ENCODE data around the gene PLEKHO2. TPM values are rescaled to one million over a fixed set of nuclear protein-coding genes. Genes with fewer than 3 reads are reported as not detected.

PLEKHO2 gene
- total and polyA plus RNA-seq, 2 of the 13 experiments (the other 11 are each of a cell fraction or from before 2014, with no cell fraction given) = 3.8 to 4.8 TPM

- TF ChIP-seq MLXIP (CRISPR knock-in tag; IDR thresholded peaks at IDR 0.05; ENCODE audit: borderline replicate concordance) (no peak), NFKBIZ (CRISPR knock-in tag; IDR thresholded peaks at IDR 0.05) (no peak), ZBTB7B (CRISPR knock-in tag; IDR thresholded peaks at IDR 0.05) (no peak), ZNF235 (CRISPR knock-in tag; IDR thresholded peaks at IDR 0.05; ENCODE audit: borderline replicate concordance) (no peak), KLF12 (CRISPR knock-in tag; IDR thresholded peaks at IDR 0.05; ENCODE audit: borderline replicate concordance) (no peak), ZNF44 (CRISPR knock-in tag; IDR thresholded peaks at IDR 0.05) (no peak), PRPF4 (IDR thresholded peaks at IDR 0.05; ENCODE audit: low read depth, low read length, poor library complexity, severe bottlenecking) (no peak), FOXA1 (IDR thresholded peaks at IDR 0.05) (no peak), FOXA1 (CRISPR knock-in tag; IDR thresholded peaks at IDR 0.05) (0 out of 2 replicates have a peak, but pooled peaks have one; percentile 26), ZNF274 (CRISPR knock-in tag; IDR thresholded peaks at IDR 0.05) (no peak), SALL1 (CRISPR knock-in tag; IDR thresholded peaks at IDR 0.05) (no peak), ZNF569 (CRISPR knock-in tag; IDR thresholded peaks at IDR 0.05; ENCODE audit: borderline replicate concordance) (no peak), ZNF460 (CRISPR knock-in tag; IDR thresholded peaks at IDR 0.05; ENCODE audit: borderline replicate concordance) (no peak), ZC3H4 (CRISPR knock-in tag; IDR thresholded peaks at IDR 0.05; ENCODE audit: borderline replicate concordance) (no peak), TRIM22 (IDR thresholded peaks at IDR 0.05) (no peak), ZNF275 (CRISPR knock-in tag; IDR thresholded peaks at IDR 0.05; ENCODE audit: borderline replicate concordance) (no peak), ZNF18 (CRISPR knock-in tag; IDR thresholded peaks at IDR 0.05; ENCODE audit: insufficient replicate concordance) (no peak), ZNF317 (CRISPR knock-in tag; IDR thresholded peaks at IDR 0.05) (no peak), ZNF280B (CRISPR knock-in tag; IDR thresholded peaks at IDR 0.05; ENCODE audit: borderline replicate concordance) (peak; percentile 43; the same call in 1 of the 2 replicates), MZF1 (CRISPR knock-in tag; IDR thresholded peaks at IDR 0.05; ENCODE audit: borderline replicate concordance) (no peak), RAD21 (CRISPR knock-in tag; IDR thresholded peaks at IDR 0.05) (peak; percentile 68), HIVEP1 (CRISPR knock-in tag; IDR thresholded peaks at IDR 0.05) (no peak)
Measured at GRCh38 chr15:64905119-64905831, 63.6 kb downstream of the PLEKHO2 start (continued).
